GM19324 (cell line): ENCODE measurements around the gene AP3S2.
"Not testable (repeated sequence)": the region's sequence is repeated elsewhere in the genome, so short reads cannot be mapped to it uniquely, and the experiment has no call there.

Experiments
- ATAC-seq: cut with Tn5 transposase; IDR thresholded peaks from one replicate; pipeline ENCODE4 v1.9.1; 2021; ENCODE audit warnings: mild to moderate bottlenecking, moderate library complexity; ENCODE audit not compliant: unreplicated experiment, low FRiP score

AP3S2 gene

GRCh38 chr15:89870006-89870405, 23.8 kb downstream of the AP3S2 start:
- ATAC-seq = no peak

DNA sequence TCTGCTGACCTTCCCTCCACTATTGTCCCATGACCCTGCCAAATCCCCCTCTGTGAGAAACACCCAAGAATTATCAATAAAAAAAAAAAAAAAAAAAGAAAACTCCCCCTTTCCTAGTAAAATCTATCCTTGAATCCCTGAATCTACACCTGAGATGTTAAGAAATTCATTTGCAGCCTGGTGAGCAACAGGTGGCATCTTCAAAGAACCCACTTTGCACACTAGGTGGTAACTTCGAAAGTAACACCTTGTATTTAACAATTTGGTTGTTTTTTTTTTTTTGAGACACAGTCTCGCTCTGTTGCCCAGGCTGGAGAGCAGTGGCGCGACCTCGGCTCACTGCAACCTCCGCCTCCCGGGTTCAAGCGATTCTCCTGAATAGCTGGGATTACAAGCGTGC, 24.3 kb downstream of the AP3S2 start:
- ATAC-seq = not testable (repeated sequence)

GRCh38 chr15:89864958-89865739, 28.6 kb downstream of the AP3S2 start:
- ATAC-seq = no peak

GRCh38 chr15:89863918-89864317, 29.9 kb downstream of the AP3S2 start:
- no peak for ATAC-seq

- no peak for ATAC-seq
Measured at GRCh38 chr15:89860891-89861290, 32.9 kb downstream of the AP3S2 start.

DNA sequence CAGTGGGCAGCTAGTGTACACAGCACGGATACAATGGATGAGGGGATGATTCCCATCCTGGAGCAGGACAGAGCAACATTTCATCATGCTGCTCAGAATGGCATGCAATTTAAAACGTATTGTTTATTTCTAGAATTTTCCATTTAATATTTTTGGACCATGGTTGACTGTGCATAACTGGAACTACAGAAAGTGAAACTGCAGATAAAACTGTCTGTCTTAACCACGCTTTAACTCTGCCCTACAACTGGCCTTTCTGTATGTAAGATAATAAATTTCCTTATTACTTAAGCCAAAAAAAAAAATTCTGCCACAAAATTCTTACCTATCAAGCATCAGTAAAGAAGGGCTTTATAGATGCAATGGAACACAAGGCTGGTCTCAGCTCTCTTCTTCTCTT, 33.4 kb downstream of the AP3S2 start:
- no peak for ATAC-seq

DNA sequence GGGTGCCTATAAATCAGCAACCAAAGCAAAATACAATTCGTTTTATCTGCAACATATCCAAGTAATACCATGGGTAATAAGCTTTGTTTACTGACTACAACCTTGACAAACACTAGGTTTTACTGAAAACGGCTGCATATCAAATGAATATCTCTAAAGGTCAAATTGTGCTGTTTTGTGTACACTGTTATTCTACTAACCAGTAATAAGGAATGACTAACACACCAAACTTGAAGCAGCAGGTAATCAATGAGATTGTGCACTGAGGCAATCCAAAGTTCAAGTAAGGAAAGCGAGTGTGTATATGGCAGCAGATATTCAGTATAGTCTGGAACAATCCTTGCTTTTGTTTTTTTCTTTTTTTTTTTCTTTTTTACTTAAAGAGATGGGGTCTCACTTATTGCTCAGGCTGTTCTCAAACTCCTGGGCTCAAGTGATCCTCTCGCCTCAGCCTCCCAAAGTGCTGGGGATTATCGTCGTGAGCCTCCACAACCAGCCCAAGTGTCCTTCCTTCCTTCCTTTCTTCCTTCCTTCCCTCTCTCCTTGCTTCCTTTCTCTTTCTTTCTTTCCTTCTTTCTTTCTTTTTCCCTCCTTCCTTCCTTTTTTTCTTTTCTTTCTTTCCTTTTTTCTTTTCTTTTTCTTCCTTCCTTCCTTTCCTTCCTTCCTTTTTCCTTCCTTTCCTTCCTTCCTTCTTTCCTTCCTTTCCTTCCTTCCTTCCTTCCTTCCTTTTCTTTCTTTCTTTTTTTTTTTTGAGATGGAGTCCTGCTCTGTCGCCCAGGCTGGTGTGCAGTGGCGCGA, 34.9 kb downstream of the AP3S2 start:
- no peak for ATAC-seq

DNA sequence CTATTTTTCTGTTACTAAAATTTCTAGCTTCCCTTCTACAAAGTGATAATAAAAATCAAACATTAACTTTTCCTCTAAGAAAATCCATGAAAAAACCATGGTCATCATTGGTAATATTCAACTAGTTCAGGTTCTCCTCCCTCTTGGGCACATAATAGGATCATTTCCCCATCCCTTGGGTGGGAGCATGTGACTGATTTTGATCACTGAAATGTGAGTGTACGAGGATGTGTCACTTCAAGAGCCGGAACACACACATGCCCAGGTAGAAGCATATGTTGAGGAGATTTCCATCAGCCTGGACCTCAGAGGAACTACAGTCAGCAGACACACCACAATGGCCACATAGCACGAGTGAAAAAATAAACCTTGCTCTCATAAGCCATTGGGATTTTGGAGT, 36.1 kb downstream of the AP3S2 start:
- no peak for ATAC-seq

GRCh38 chr15:89855948-89856347, 37.8 kb downstream of the AP3S2 start:
- ATAC-seq = no peak

- ATAC-seq = not testable (repeated sequence)
Measured at GRCh38 chr15:89854863-89855262, 38.9 kb downstream of the AP3S2 start.

GRCh38 chr15:89852342-89852995, 41.3 kb downstream of the AP3S2 start:
- no peak for ATAC-seq

DNA sequence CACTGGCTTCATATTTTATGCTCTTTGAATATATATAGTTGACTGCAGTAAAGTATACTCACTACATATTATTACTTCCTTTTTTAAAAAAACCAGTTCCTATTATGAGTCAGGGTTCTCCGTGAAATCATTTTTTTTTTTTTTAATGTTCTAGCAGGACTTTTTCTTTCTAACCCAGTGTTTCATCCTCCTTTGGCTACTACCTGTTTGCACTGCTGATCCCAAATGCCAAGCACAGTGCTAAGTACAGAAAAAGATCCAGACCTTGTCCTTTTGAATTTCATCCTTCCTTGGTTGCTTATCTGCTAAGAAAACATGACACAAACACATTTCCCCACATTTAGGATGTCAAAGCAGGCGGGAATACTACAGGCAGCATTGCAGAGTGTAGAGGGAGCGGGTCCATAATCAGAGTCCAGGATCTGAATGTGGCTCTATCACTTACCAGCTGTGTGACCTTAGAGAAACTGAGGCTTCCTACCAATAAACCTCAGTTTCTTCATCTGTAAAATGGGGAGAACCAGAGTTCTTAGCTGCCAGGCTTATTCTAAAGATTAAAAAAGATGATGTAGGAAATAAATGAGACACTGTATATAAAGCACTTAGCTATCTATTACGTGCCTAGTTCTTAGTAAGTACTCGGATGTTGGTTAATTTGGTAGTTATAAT, 42.0 kb downstream of the AP3S2 start:
- no peak for ATAC-seq

GRCh38 chr15:89848970-89849292, 44.9 kb downstream of the AP3S2 start:
- no peak for ATAC-seq

DNA sequence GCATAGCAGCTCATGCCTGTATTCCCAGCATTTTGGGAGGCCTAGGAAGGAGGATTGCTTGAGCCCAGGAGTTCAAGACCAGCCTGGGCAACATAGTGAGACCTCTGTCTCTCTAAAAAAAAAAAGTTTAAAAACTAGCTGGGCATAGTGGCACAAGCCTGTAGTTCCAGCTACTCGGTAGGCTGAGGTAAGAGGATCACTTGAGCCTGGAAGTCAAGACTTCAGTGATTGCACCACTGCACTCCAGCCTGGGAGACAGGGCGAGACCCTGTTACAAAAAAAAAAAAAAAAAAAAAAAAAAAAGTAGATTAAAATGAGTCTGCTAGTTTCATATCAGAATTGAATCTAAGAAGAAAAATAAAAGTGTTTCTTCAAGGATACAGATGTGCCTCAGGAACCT, 46.7 kb downstream of the AP3S2 start:
- no peak for ATAC-seq

DNA sequence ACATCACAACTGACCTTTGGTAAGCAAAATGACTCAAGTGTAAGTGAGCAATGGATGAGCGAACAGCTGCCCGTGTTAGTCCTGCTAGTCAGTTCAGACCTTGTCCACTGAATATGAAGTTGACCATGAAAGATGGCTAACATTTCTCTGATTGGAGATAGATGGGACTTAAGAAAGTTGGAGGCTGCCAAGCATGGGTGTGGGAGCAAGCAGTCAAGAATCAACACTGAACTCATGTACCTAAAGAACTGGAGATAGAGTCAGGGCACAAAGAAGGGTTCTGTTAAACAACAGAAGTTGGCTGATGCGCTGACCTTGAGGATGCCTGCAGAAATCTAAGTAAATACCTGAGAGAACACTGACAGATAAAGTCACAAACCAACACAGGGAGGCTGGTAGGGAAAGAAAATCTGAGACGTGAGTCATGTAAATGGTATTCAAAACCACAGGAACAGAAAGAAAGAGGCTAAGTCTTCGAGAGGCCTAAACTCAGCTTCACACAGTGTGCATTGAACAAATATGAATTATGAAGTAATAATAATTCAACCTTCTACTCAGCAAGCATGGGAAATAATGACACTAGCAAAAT, 48.4 kb downstream of the AP3S2 start:
- no peak for ATAC-seq

- ATAC-seq = no peak
Measured at GRCh38 chr15:89841962-89842361, 51.8 kb downstream of the AP3S2 start.

DNA sequence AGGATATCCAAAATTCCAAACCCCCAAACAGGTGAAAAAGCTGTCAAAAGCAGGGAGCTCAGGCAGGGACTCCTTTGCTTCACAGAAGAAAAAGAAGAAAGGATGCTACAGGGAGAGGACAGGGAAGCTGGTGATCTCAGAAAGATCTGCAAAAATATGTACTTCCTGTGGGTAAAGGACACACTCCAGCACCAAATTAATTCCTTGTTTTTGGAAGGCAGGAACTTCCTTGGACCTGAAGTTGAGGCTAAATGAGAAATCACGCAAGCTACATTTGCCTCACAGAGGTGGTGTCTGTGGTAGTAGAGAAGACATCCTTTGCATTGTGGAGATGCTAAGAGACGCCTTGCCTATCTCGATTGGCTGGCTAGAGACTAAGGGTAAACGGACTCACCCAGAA, 52.5 kb downstream of the AP3S2 start:
- ATAC-seq = no peak

- ATAC-seq = no peak
Measured at GRCh38 chr15:89839167-89839810, 54.5 kb downstream of the AP3S2 start.

- ATAC-seq = no peak
Measured at GRCh38 chr15:89837830-89838178, 56.0 kb downstream of the AP3S2 start.

DNA sequence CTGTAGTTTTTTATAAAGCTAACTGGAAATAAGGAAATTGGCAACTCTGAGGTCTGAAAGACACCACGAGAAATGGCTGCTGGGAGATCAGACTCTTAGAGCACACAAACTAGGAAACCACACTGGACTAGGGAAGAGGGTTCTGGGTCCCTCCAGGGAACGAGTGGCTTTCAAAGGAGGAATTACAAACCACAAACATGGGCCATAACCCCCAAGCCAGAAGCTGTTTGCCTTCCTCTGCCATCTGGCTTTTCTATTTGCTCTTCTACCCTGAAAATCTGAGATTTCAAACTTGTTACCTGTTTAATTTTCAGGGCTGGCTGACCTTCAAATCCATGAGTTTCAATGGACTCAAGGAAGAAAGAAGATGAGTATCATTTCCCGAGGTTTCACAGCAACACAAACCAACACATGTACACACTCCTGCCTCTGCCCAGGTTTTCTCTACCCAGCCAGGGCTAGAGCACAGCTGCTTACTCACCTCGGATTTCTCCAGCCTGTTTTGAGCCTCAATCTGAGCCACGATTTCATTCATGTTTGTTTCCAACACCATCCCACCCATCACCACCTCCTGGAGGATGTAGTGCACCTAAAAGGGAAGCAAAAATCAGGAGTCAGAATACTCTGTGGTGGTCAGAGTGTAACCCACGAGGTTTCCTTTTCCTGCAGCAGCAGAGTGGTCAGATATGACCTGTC, 56.5 kb downstream of the AP3S2 start:
- no peak for ATAC-seq
